Fibroblast of pulmonary artery (primary cell): ENCODE data around the gene WDR90.
A peak's percentile ranks its signal among the peaks of the same experiment; 100 is the strongest.

Source experiments
- DNase-seq: peaks from one replicate; pipeline ENCODE4 v3.0.0-alpha.2; 2010; ENCODE audit warnings: low read depth
- H3K4me3 ChIP-seq: replicated peaks from 2 replicates; pipeline ENCODE4 v1.5.1; 2011; ENCODE audit warnings: low read depth, mild to moderate bottlenecking, control low read depth, low read length, moderate library complexity
- TF ChIP-seq, protein P1 (sequence below): IDR thresholded peaks from 2 replicates; pipeline ENCODE4 v1.5.1; 2011; ENCODE audit warnings: mild to moderate bottlenecking, control low read depth, low read length, inconsistent platforms; ENCODE audit errors: missing control alignments

WDR90 gene

DNA sequence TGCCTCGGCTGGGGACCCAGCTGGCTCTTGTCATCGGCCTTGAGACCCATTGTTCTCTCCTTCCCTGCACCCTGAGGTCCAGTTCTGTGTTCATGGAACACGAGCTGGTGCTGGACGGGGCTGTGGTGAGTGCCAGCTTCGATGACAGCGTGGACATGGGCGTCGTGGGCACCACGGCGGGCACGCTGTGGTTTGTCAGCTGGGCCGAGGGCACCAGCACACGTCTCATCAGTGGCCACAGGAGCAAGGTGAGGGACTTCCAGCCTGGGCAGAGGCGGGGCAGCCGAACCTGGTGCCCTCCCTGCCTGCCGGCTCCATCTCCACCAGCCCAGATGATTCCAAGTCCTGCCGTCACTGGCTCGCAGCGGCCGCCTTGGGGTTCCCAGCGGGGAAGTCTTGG lies 13.4 kb downstream of the WDR90 start:
- H3K4me3 ChIP-seq = no peak overlapping the region
- TF ChIP-seq, protein P1, sequence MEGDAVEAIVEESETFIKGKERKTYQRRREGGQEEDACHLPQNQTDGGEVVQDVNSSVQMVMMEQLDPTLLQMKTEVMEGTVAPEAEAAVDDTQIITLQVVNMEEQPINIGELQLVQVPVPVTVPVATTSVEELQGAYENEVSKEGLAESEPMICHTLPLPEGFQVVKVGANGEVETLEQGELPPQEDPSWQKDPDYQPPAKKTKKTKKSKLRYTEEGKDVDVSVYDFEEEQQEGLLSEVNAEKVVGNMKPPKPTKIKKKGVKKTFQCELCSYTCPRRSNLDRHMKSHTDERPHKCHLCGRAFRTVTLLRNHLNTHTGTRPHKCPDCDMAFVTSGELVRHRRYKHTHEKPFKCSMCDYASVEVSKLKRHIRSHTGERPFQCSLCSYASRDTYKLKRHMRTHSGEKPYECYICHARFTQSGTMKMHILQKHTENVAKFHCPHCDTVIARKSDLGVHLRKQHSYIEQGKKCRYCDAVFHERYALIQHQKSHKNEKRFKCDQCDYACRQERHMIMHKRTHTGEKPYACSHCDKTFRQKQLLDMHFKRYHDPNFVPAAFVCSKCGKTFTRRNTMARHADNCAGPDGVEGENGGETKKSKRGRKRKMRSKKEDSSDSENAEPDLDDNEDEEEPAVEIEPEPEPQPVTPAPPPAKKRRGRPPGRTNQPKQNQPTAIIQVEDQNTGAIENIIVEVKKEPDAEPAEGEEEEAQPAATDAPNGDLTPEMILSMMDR = no peak
- no peak for DNase-seq

DNA sequence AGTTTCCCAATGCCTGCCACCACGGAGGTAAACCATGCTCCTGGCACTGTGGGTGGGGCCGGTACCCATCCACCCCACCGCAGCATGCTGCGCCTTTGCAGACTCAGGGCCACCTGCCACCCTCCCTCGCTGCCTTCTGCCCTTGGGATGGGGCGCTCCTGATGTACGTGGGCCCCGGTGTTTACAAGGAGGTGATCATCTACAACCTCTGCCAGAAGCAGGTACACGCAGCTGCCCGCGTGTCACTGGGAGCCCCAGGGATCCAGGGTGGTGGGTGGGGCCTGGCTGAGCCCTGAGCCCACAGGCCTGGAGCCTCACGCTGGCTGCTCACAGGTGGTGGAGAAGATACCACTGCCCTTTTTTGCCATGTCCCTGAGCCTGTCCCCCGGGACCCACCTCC lies 17.4 kb downstream of the WDR90 start:
- TF ChIP-seq, protein P1 = no peak
- no peak overlapping the region for H3K4me3 ChIP-seq
- DNase-seq = no peak

DNA sequence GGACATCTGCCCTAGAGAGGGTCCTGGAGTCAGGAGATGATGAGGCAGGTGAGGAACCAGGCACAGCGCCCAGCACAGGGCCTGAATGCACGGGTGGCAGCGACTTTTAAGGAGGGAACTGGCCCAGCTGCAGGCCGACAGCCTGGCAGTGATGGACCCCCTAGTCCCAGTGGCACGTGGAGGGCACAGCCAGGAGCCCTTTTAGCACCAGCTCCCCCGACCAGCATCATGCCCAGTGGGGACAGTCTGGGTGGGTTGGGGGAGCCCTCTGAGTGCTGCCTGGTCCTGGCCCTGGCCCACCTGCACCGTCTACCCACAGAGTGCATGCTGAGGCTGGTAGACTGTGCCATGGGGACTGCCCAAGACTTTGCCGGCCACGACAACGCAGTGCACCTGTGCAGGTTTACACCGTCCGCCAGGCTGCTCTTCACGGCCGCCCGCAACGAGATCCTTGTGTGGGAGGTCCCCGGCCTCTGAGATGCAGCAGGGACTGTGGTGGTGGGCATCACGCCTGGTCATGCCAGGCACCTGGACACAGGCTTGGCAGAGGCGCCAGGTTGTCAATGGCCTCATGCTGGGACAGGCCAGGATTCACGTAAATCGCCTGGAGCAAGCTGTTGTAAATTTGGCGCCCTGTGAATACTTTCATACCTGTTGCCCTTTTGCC lies 18.1 kb downstream of the WDR90 start:
- DNase-seq = no peak
- TF ChIP-seq, protein P1 = no peak
- no peak overlapping the region for H3K4me3 ChIP-seq

DNA sequence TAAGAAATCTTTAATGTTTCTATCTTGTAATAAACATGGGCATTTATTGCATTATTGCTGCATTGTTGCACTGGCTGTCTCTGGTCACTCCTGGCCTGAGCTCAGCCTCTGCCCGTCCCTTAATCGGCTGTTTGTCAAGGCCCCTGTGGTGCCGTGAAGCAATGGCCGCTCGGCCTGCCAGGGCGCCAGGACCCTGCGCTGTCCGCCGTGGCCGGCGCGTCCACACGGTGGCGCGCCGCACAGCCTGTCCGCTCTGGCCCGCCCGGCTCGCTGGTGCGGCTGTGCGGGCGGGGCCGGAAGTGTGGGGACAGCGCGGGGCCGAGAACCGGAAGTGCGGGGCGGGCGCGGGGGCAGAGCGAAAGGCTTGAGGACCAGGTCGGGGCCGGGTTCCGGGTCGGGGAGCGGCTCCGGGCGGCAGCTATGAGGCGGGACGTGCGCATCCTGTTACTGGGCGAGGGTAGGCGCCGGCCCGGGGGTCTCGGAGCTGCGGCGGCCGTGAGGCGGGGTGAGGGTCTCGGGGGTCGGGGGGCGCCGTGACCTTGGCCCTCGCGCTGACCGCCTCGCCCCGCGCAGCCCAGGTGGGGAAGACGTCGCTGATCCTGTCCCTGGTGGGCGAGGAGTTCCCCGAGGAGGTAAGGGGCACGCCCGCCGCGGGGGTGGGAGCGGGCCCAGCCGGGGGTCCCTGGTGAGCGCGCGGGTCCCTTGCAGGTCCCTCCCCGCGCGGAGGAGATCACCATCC lies 18.8 kb downstream of the WDR90 start, which contains the start of gene RHOT2:
RHOT2 (plus strand) TSS at position 353 of the 739 bp plus-strand sequence; CDS start at position 421, 68 bp downstream.
- DNase-seq = peak; percentile 90
- H3K4me3 ChIP-seq = peak within 1 kb of the TSS; percentile 79
- TF ChIP-seq, protein P1 = peak; percentile 34

DNA sequence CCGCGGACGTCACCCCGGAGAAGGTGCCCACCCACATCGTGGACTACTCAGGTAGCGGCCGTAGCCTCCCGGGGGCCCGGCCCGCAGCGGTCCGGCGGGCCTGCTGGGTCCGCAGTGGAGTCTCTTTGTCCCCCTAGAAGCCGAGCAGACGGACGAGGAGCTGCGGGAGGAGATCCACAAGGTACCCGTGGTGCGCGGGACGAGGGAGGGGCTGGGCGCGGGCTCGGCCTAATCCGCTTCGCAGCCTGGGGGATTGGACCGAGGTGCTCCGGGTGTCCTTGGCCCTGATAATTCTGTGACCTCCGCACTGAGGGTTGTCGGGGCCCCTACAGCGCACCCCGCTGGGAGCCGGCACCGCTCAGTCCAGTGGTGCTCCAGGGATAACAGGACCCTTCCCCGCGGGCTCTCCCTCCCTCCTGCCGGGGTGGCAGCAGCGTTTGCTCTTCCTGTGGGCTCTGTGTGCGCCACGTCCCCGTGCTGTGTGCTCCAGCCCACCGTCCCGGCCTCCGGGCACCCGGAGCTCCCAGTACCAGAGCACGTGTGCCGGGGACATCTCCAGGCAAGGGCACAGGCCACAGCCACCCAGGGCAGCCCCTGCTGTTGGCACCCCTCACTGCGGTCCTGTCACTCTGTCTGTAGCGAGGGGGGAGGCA lies 19.5 kb downstream of the WDR90 start:
- H3K4me3 ChIP-seq = peak overlapping the region; percentile 79
- no peak for DNase-seq
- TF ChIP-seq, protein P1 = no peak

DNA sequence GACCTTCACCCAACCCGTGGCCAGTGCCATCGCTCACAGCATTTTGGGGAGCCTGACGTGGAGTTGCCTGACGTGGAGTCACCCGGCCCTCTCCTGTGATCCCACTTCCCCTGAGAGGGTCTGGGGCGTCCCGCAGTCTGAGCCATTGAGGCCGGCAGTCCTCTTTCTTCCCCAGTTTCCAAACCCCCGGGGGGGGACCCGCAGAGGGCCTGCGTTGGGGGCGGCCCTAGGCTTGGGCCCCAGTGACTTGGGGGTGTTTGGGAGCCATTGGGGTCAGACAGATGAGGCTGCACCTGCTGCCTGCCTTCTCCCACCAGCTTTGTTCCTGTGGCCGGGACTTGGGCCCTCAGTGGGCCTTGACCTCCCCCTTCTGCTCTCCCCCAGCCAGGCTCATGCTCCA lies 20.5 kb downstream of the WDR90 start:
- TF ChIP-seq, protein P1 = no peak
- H3K4me3 ChIP-seq = peak overlapping the region; percentile 79

More for the DNA sequence above, 20.5 kb downstream of the WDR90 start:
- DNase-seq = no peak
